ENCODE results near the gene MGLL.

- TF ChIP-seq ZNF121 (CRISPR knock-in tag; IDR thresholded peaks at IDR 0.05): no peak
- TF ChIP-seq NFE2L1 (CRISPR knock-in tag; IDR thresholded peaks at IDR 0.05): no peak
- TF ChIP-seq MYBL2 (CRISPR knock-in tag; IDR thresholded peaks at IDR 0.05): no peak
- TF ChIP-seq CTCF (IDR thresholded peaks at IDR 0.05): no peak
- TF ChIP-seq ZNF138 (CRISPR knock-in tag; conservative IDR thresholded peaks at IDR 0.05): no peak
- TF ChIP-seq STAT6 (CRISPR knock-in tag; conservative IDR thresholded peaks at IDR 0.05; ENCODE audit: low read depth): no peak
- no peak for TF ChIP-seq USF2 (CRISPR knock-in tag; IDR thresholded peaks at IDR 0.05)
Measured at GRCh38 chr3:127802606-127803005, 19.7 kb downstream of the MGLL start.
